ENCODE data around the gene BSN. TPM values are rescaled to one million over a fixed set of nuclear protein-coding genes. Genes with fewer than 3 reads are reported as not detected.
"Not testable (repeated sequence)": the region's sequence is repeated elsewhere in the genome, so short reads cannot be mapped to it uniquely, and the experiment has no call there.

BSN gene
- total RNA-seq, 1 experiment from 2014 or later = 0.37 TPM

DNA sequence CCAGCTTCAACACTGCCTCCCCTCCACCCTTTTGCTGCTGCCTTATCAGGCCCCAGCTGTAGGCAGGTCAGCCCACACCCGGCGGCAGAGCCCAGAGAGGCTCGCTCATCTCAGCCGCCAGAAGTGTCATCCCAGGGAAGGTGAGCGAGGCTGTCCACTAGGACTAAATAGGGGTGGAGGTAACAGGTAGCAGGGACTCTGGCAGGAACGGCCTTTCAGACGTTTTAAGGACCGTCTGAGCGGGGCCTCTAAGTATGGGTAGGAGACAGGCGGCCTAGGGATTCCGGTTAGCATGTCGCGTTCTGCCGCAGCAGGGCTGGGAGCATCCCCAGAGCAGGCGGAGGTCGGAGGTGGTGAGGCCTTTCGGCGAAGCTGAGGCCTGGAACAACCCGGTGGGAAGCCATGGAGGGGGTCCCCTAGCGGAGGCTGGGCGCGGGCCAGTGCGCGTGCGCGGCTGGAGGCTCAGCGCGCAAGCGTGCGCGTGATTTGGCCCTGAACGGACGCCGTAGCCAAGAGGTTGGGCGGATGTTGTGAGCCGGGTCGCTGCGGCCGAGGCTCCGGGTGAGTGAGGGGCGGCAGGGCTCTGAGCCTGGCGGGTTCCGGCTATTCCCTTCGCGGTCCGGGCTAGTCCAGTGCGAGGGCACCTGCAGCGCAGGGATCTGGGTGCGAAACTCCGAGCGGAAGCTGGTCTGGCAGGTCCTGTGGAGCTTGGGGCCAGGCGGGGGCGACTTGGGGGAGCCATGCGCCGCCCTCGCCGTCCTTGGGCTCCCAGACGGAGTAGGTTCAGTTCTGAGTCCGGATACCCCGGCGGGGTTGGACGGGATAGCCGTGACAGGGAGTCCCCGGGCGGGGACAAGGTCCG, 135.0 kb downstream of the BSN start, which contains the start of the genes MST1 and RNF123:
MST1 (minus strand) TSS at position 429 of the 862 bp plus-strand sequence. CDS start 783 bp downstream, outside the sequence.
RNF123 (plus strand) TSS at position 512 of the 862 bp plus-strand sequence. CDS start 1,609 bp downstream, outside the sequence.
- no peaks in the 10 kb centered on the region for H3K27me3 Mint-ChIP-seq (ENCODE audit: insufficient read depth, unreplicated experiment)
- no peaks in the 10 kb centered on the region for H3K9me3 Mint-ChIP-seq (ENCODE audit: unreplicated experiment)
- intact Hi-C loops (cut with micrococcal nuclease) = no loop called here
- H3K27ac Mint-ChIP-seq (ENCODE audit: low read depth, unreplicated experiment) = peak within 1 kb of the TSS; percentile 86
- BruUV-seq (replicated peaks) = TSS peak; percentile 85
- H3K4me1 Mint-ChIP-seq (ENCODE audit: insufficient read depth, unreplicated experiment) = peaks cover 16% of the 10 kb centered on the region
- H3K4me3 Mint-ChIP-seq (ENCODE audit: unreplicated experiment) = peak within 1 kb of the TSS; percentile 85
- TF ChIP-seq, protein P1, sequence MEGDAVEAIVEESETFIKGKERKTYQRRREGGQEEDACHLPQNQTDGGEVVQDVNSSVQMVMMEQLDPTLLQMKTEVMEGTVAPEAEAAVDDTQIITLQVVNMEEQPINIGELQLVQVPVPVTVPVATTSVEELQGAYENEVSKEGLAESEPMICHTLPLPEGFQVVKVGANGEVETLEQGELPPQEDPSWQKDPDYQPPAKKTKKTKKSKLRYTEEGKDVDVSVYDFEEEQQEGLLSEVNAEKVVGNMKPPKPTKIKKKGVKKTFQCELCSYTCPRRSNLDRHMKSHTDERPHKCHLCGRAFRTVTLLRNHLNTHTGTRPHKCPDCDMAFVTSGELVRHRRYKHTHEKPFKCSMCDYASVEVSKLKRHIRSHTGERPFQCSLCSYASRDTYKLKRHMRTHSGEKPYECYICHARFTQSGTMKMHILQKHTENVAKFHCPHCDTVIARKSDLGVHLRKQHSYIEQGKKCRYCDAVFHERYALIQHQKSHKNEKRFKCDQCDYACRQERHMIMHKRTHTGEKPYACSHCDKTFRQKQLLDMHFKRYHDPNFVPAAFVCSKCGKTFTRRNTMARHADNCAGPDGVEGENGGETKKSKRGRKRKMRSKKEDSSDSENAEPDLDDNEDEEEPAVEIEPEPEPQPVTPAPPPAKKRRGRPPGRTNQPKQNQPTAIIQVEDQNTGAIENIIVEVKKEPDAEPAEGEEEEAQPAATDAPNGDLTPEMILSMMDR (IDR thresholded peaks at IDR 0.05; ENCODE audit: unreplicated experiment) = peak; percentile 14
- ChIA-PET CTCF (interaction anchor here (0.7 kb wide), 1 partner anchor 9 kb away, joined by 3 read pairs; no protein-coding TSS in a partner anchor), POLR2A (interaction anchor here (0.8 to 1.3 kb wide), 4 partner anchors 9 to 150 kb away, joined by 4 to 8 read pairs (median 4); no protein-coding TSS in a partner anchor)
- DNase-seq (ENCODE audit: unreplicated experiment) = peak; percentile 88
- H3K36me3 Mint-ChIP-seq (ENCODE audit: insufficient read depth, unreplicated experiment) = peaks cover 15% of the 10 kb centered on the region

DNA sequence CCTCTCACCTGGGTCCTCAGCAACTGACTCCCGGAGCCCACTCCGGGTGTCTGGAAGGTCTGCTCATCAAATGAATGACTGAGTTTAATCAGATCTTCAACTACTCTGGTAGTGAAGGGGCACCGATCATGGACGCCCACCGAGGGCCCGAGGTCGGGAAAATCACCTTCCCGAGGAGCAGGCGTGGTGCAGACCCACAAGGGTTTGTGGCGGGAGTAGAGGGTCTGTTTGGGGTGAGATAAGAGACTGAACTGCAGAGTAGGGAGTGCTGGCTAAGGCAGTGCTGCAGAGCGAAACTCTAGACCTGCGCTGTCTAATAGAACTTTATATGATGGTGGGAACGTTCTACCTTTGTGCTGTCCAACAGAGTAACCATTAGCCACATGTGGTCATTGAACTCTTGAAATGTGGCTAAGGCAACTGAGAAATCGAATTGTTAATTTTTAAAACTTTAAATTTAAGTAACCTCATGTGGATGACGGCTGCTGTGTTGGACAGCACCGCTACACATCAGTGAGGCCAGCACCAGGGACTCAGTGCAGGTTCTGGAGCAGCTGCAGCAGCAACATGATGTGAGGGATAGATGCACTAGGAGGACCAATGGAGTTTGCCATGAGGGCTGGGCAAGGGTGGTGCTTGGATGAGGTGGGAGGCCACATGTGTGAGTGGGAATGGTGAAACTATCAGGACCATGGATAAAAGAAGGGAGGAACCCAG, 135.8 kb downstream of the BSN start:
- BruUV-seq (replicated peaks); H3K27me3 Mint-ChIP-seq (ENCODE audit: insufficient read depth, unreplicated experiment); intact Hi-C loops (cut with micrococcal nuclease); DNase-seq (ENCODE audit: unreplicated experiment); H3K9me3 Mint-ChIP-seq (ENCODE audit: unreplicated experiment): not testable (repeated sequence)
- ChIA-PET POLR2A (interaction anchor here (0.8 to 1.3 kb wide), 4 partner anchors 10 to 150 kb away, joined by 4 to 8 read pairs (median 4); no protein-coding TSS in a partner anchor), CTCF (interaction anchor here (0.7 kb wide), 1 partner anchor 10 kb away, joined by 3 read pairs; no protein-coding TSS in a partner anchor)
- Mint-ChIP-seq H3K4me1 (ENCODE audit: insufficient read depth, unreplicated experiment) (peaks cover 16% of the 10 kb centered on the region), H3K4me3 (ENCODE audit: unreplicated experiment) (peak overlapping the region; percentile 85), H3K36me3 (ENCODE audit: insufficient read depth, unreplicated experiment) (peaks cover 15% of the 10 kb centered on the region), H3K27ac (ENCODE audit: low read depth, unreplicated experiment) (peak overlapping the region; percentile 86)

DNA sequence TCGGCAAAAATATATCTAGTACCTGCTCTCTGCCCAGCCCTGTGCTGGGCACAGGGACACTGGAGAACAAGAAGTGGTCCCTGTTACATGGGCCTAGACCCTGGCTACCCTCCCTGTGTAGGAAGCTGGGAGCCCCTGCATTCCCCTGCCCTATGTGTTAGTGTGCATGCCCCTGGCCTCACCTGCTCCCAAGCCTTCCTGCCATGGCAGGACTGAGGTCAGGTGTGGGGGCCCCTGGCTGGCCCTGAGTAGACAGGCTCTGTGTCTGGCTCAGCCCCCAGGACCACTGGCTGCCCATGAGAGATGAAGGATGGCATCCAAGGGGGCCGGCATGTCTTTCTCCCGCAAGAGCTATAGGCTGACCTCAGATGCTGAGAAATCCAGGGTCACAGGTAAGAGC, 136.6 kb downstream of the BSN start:
- DNase-seq (ENCODE audit: unreplicated experiment); intact Hi-C loops (cut with micrococcal nuclease); H3K27ac Mint-ChIP-seq (ENCODE audit: low read depth, unreplicated experiment); H3K9me3 Mint-ChIP-seq (ENCODE audit: unreplicated experiment); BruUV-seq (replicated peaks); H3K27me3 Mint-ChIP-seq (ENCODE audit: insufficient read depth, unreplicated experiment): not testable (repeated sequence)
- Mint-ChIP-seq H3K36me3 (ENCODE audit: insufficient read depth, unreplicated experiment) (peaks cover 15% of the 10 kb centered on the region), H3K4me3 (ENCODE audit: unreplicated experiment) (peak overlapping the region; percentile 85), H3K4me1 (ENCODE audit: insufficient read depth, unreplicated experiment) (peaks cover 16% of the 10 kb centered on the region)
- CTCF ChIA-PET = interaction anchor here (0.6 to 0.7 kb wide), 2 partner anchors 10 to 146 kb away, joined by 3 to 4 read pairs; no protein-coding TSS in a partner anchor
- POLR2A ChIA-PET = interaction anchor here (0.8 kb wide), 1 partner anchor 11 kb away, joined by 3 read pairs; no protein-coding TSS in a partner anchor

DNA sequence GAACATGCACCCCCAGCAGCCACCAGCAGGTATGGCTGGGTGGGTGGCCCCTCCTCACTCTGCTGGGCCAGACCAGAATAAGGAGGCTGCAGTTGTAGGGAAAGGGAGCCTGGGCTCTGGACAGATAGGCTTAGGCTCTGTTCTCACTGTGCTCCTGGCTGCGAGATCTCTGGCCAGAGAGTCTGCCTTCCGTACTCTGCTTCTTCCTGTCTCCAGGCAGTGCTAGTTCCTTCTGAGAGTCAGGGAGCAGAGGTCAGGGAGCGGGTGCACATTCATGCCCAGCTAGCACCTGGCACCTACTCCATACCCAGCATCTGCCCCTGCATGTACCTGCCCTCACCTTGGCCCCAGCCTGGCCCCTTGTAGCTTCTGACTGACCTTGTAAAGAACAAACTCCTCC, 137.2 kb downstream of the BSN start:
- H3K27me3 Mint-ChIP-seq (ENCODE audit: insufficient read depth, unreplicated experiment); H3K4me3 Mint-ChIP-seq (ENCODE audit: unreplicated experiment); H3K27ac Mint-ChIP-seq (ENCODE audit: low read depth, unreplicated experiment); DNase-seq (ENCODE audit: unreplicated experiment); intact Hi-C loops (cut with micrococcal nuclease); BruUV-seq (replicated peaks); H3K9me3 Mint-ChIP-seq (ENCODE audit: unreplicated experiment): not testable (repeated sequence)
- peaks cover 16% of the 10 kb centered on the region for H3K4me1 Mint-ChIP-seq (ENCODE audit: insufficient read depth, unreplicated experiment)
- POLR2A ChIA-PET = interaction anchor here (0.8 kb wide), 1 partner anchor 11 kb away, joined by 3 read pairs; no protein-coding TSS in a partner anchor
- peaks cover 18% of the 10 kb centered on the region for H3K36me3 Mint-ChIP-seq (ENCODE audit: insufficient read depth, unreplicated experiment)
- CTCF ChIA-PET = interaction anchor here (0.6 to 0.7 kb wide), 2 partner anchors 9 to 146 kb away, joined by 3 to 4 read pairs; no protein-coding TSS in a partner anchor

DNA sequence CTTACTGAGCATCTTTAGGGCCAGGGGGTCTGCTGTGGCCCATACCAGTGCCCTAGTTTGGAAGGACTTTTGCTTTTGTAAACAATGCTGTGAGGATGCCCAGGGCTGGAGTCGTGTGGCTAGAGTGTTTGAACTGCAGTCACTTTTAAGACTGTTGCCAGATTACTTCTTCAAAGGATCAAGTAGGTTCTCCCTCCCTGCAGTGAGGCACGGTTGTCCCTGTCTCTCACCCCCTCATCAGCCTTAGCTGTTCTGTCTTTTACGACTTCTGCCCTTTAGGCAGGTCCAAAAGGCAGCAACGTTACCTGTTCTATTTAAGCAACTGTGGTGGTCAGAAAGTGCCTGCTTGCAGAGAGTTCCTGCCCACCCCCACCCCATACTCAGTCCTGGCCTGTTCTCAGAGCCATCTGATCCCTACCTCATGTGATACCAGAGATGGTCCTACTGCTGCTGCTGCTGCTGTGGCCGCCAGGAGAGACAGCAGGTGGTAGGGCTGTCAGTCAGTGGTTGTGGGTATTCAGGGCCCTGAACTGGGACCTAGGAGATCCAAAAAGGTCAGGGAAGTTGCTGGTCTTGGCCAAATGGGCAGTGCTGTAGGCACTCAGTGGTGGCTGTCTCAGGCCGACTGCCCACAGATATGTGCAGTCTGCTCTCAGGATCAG, 140.3 kb downstream of the BSN start:
- H3K4me3 Mint-ChIP-seq (ENCODE audit: unreplicated experiment); BruUV-seq (replicated peaks); H3K27ac Mint-ChIP-seq (ENCODE audit: low read depth, unreplicated experiment); POLR2A ChIA-PET; intact Hi-C loops (cut with micrococcal nuclease); H3K27me3 Mint-ChIP-seq (ENCODE audit: insufficient read depth, unreplicated experiment); DNase-seq (ENCODE audit: unreplicated experiment); H3K9me3 Mint-ChIP-seq (ENCODE audit: unreplicated experiment): not testable (repeated sequence)
- Mint-ChIP-seq H3K4me1 (ENCODE audit: insufficient read depth, unreplicated experiment) (peaks cover 11% of the 10 kb centered on the region), H3K36me3 (ENCODE audit: insufficient read depth, unreplicated experiment) (peaks cover 16% of the 10 kb centered on the region)
- CTCF ChIA-PET = interaction anchor here (0.6 kb wide), 1 partner anchor 269 kb away, joined by 4 read pairs; no protein-coding TSS in a partner anchor

DNA sequence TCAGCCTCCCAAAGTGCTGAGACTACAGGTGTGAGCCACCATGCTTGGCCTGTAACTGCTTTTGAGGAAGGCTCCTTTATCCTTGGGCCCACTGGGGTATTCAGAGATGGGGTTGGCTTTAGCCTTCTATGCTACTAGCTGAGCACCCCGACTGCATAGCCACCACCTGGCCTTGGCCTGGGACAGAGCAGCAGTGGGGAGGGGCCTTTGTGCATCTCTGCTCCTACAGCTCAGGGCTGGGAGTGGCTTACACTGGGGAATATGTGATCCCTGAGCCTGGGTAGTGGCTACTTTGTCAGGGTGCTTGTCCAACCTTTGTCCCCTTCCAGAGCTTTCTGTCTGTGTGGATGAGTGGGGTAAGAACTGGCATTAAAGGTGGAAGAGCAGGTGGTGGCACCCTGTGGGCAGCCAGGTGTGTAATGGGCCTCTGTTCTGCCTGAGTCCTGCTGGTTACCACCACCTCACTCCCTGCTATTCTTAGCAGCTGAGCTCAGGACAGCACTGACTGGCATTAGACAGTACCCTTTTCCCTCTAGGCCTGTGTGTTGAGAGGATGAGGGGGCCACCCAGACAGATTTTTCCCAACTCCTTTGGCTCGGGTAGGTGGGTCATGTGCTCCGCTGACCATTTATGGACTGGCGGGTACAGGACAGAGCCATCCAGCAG, 141.2 kb downstream of the BSN start:
- H3K36me3 Mint-ChIP-seq (ENCODE audit: insufficient read depth, unreplicated experiment) = peaks cover 14% of the 10 kb centered on the region
- DNase-seq (ENCODE audit: unreplicated experiment); H3K4me3 Mint-ChIP-seq (ENCODE audit: unreplicated experiment); H3K27ac Mint-ChIP-seq (ENCODE audit: low read depth, unreplicated experiment); H3K9me3 Mint-ChIP-seq (ENCODE audit: unreplicated experiment); intact Hi-C loops (cut with micrococcal nuclease); BruUV-seq (replicated peaks); H3K27me3 Mint-ChIP-seq (ENCODE audit: insufficient read depth, unreplicated experiment); H3K4me1 Mint-ChIP-seq (ENCODE audit: insufficient read depth, unreplicated experiment); POLR2A ChIA-PET: not testable (repeated sequence)
- CTCF ChIA-PET = interaction anchor here (0.6 kb wide), 1 partner anchor 269 kb away, joined by 4 read pairs; no protein-coding TSS in a partner anchor
